Loucy (cell line): ENCODE data around the gene COL1A1.

Source experiments
- EZH2phosphoT487 ChIP-seq: fragments of 200-600 bp; IDR thresholded peaks from 2 replicates; pipeline ENCODE4 v1.6.1; 2018; ENCODE audit warnings: antibody characterized with exemption, mild to moderate bottlenecking, moderate library complexity, borderline replicate concordance
- TF ChIP-seq, protein P1 (sequence below): fragments of 200-600 bp; sonication (generic); conservative IDR thresholded peaks from 2 replicates; pipeline ENCODE4 v1.5.1; 2014; ENCODE audit warnings: mild to moderate bottlenecking, antibody characterized with exemption, low read length

DNA sequence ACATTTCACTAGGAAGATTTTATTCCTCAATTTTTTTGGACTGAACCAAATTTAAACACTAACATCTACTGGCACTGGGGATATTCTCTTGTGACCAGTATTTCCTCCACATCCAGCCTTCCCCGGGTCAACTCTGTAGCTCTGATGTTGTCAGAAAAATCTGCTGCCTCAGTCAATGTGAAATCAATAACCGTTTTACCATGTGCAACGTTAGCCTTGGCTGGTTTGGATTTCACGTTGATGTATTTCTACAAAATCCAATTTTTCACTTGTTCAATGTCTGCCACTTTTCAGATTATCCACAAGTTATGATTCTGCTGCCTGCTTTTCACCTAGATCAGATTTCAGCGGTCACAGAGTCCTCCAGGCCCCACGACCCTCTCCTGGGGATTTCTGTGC is 28.5 kb downstream of the COL1A1 start:
- TF ChIP-seq, protein P1, sequence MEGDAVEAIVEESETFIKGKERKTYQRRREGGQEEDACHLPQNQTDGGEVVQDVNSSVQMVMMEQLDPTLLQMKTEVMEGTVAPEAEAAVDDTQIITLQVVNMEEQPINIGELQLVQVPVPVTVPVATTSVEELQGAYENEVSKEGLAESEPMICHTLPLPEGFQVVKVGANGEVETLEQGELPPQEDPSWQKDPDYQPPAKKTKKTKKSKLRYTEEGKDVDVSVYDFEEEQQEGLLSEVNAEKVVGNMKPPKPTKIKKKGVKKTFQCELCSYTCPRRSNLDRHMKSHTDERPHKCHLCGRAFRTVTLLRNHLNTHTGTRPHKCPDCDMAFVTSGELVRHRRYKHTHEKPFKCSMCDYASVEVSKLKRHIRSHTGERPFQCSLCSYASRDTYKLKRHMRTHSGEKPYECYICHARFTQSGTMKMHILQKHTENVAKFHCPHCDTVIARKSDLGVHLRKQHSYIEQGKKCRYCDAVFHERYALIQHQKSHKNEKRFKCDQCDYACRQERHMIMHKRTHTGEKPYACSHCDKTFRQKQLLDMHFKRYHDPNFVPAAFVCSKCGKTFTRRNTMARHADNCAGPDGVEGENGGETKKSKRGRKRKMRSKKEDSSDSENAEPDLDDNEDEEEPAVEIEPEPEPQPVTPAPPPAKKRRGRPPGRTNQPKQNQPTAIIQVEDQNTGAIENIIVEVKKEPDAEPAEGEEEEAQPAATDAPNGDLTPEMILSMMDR, result no peak
- TF ChIP-seq EZH2phosphoT487, result no peak
